ENCODE results near the gene TJAP1. TPM values are rescaled to one million over a fixed set of nuclear protein-coding genes. Genes with fewer than 3 reads are reported as not detected.

The TJAP1 gene
- total RNA-seq, 6 experiments from 2014 or later: 27.0 to 34.3 (median 30.2) TPM

GRCh38 chr6:43472515-43472914 is 4.9 kb upstream of the TJAP1 start:
- Mint-ChIP-seq H3K4me1 (ENCODE audit: low read depth) (peaks cover 11% of the 10 kb centered on the region), H3K27me3 (ENCODE audit: insufficient read depth) (peaks cover 3% of the 10 kb centered on the region; the same call in 1 of the 2 replicates), H3K27ac (no peak overlapping the region), H3K4me3 (no peak overlapping the region), H3K36me3 (ENCODE audit: low read depth) (no peaks in the 10 kb centered on the region), H3K9me3 (no peaks in the 10 kb centered on the region)
- TF ChIP-seq CTCF (IDR thresholded peaks at IDR 0.05): no peak
- no peak for DNase-seq

GRCh38 chr6:43475516-43475915 is 1.9 kb upstream of the TJAP1 start:
- Mint-ChIP-seq H3K4me1 (ENCODE audit: low read depth) (peaks cover 29% of the 10 kb centered on the region), H3K9me3 (no peaks in the 10 kb centered on the region), H3K36me3 (ENCODE audit: low read depth) (peaks cover 5% of the 10 kb centered on the region; the same call in 1 of the 2 replicates), H3K4me3 (no peak overlapping the region), H3K27ac (no peak overlapping the region), H3K27me3 (ENCODE audit: insufficient read depth) (no peaks in the 10 kb centered on the region; the same call in 1 of the 2 replicates)
- DNase-seq: no peak
- TF ChIP-seq CTCF (IDR thresholded peaks at IDR 0.05): no peak

GRCh38 chr6:43476746-43477145 is 624 bp upstream of the TJAP1 start:
- H3K4me3 Mint-ChIP-seq: peak overlapping the region; percentile 99
- H3K9me3 Mint-ChIP-seq: no peaks in the 10 kb centered on the region
- H3K27me3 Mint-ChIP-seq (ENCODE audit: insufficient read depth): no peaks in the 10 kb centered on the region; the same call in 1 of the 2 replicates
- H3K27ac Mint-ChIP-seq: peak overlapping the region; percentile 90
- peaks cover 8% of the 10 kb centered on the region for H3K36me3 Mint-ChIP-seq (ENCODE audit: low read depth)
- DNase-seq: no peak
- peaks cover 39% of the 10 kb centered on the region for H3K4me1 Mint-ChIP-seq (ENCODE audit: low read depth)
- TF ChIP-seq CTCF (IDR thresholded peaks at IDR 0.05): no peak

GRCh38 chr6:43478008-43478372 is 620 bp downstream of the TJAP1 start:
- H3K4me3 Mint-ChIP-seq: peak overlapping the region; percentile 99
- H3K36me3 Mint-ChIP-seq (ENCODE audit: low read depth): peaks cover 11% of the 10 kb centered on the region
- peaks cover 44% of the 10 kb centered on the region for H3K4me1 Mint-ChIP-seq (ENCODE audit: low read depth)
- TF ChIP-seq CTCF (IDR thresholded peaks at IDR 0.05): no peak
- H3K27ac Mint-ChIP-seq: peak overlapping the region; percentile 90
- H3K9me3 Mint-ChIP-seq: no peaks in the 10 kb centered on the region
- H3K27me3 Mint-ChIP-seq (ENCODE audit: insufficient read depth): no peaks in the 10 kb centered on the region; the same call in 1 of the 2 replicates
- DNase-seq: no peak

GRCh38 chr6:43481075-43481474 is 3.7 kb downstream of the TJAP1 start:
- peaks cover 49% of the 10 kb centered on the region for H3K4me1 Mint-ChIP-seq (ENCODE audit: low read depth)
- H3K27ac Mint-ChIP-seq: no peak overlapping the region

More at GRCh38 chr6:43481075-43481474, 3.7 kb downstream of the TJAP1 start:
- Mint-ChIP-seq H3K27me3 (ENCODE audit: insufficient read depth) (peaks cover 3% of the 10 kb centered on the region), H3K4me3 (no peak overlapping the region; the same call in 1 of the 2 replicates), H3K36me3 (ENCODE audit: low read depth) (peaks cover 17% of the 10 kb centered on the region), H3K9me3 (no peaks in the 10 kb centered on the region)
- TF ChIP-seq CTCF (IDR thresholded peaks at IDR 0.05): no peak
- DNase-seq: no peak

Measured in HFFc6 (cell line).